Mesenchymal stem cell (in vitro differentiated cells and primary cell): ENCODE data around the gene CAMKMT.
"Not testable (repeated sequence)": the region's sequence is repeated elsewhere in the genome, so short reads cannot be mapped to it uniquely, and the experiment has no call there.

Experiments used
- DNase-seq: peaks from one replicate; pipeline ENCODE4 v3.0.0-alpha.2; 2013
- H2AFZ ChIP-seq: one replicate; pipeline ENCODE4 v1.6.1; 2013; ENCODE audit warnings: low read depth, mild to moderate bottlenecking, control low read depth, inconsistent platforms, low read length, moderate library complexity
- H2AK5ac ChIP-seq: 2 replicates; pipeline ENCODE4 v1.6.1; 2013; ENCODE audit warnings: low read length, moderate library complexity, mild to moderate bottlenecking, inconsistent platforms; ENCODE audit not compliant: severe bottlenecking
- H2BK120ac ChIP-seq: one replicate; pipeline ENCODE4 v1.6.1; 2013; ENCODE audit warnings: low read depth, mild to moderate bottlenecking, inconsistent platforms, low read length, moderate library complexity
- H2BK12ac ChIP-seq, 2 experiments: one replicate each; pipeline ENCODE4 v1.6.1; 2013; ENCODE audit warnings: inconsistent platforms in 2 of 2, low read length in 2 of 2, mild to moderate bottlenecking in 2 of 2, moderate library complexity in 2 of 2, control low read depth in 1 of 2
- H2BK15ac ChIP-seq: one replicate; pipeline ENCODE4 v1.6.1; 2013; ENCODE audit warnings: mild to moderate bottlenecking, low read depth, inconsistent platforms; ENCODE audit not compliant: poor library complexity, severe bottlenecking
- H2BK5ac ChIP-seq: 2 replicates; pipeline ENCODE4 v1.6.1; 2013; ENCODE audit warnings: low read depth, mild to moderate bottlenecking, low read length, control low read depth, inconsistent platforms; ENCODE audit not compliant: poor library complexity, severe bottlenecking
- H3K14ac ChIP-seq, 2 experiments: one replicate each; pipeline ENCODE4 v1.6.1; 2013; ENCODE audit warnings: inconsistent platforms in 2 of 2, low read length in 2 of 2, control low read depth in 1 of 2, mild to moderate bottlenecking in 1 of 2, moderate library complexity in 1 of 2
- H3K18ac ChIP-seq, 2 experiments: one replicate each; pipeline ENCODE4 v1.6.1; 2013; ENCODE audit warnings: inconsistent platforms in 2 of 2, low read length in 2 of 2, control low read depth in 1 of 2, low read depth in 1 of 2, mild to moderate bottlenecking in 1 of 2
- H3K23ac ChIP-seq, 2 experiments: one replicate each; pipeline ENCODE4 v1.6.1; 2013; ENCODE audit warnings: inconsistent platforms in 2 of 2, low read length in 2 of 2, mild to moderate bottlenecking in 2 of 2, moderate library complexity in 2 of 2, control low read depth in 1 of 2
- H3K27ac ChIP-seq: 2 replicates; pipeline ENCODE4 v1.5.1; 2013; ENCODE audit warnings: mild to moderate bottlenecking, moderate library complexity, low read length, control low read depth, inconsistent platforms; ENCODE audit not compliant: poor library complexity, severe bottlenecking
- H3K27me3 ChIP-seq, 2 experiments: 2 replicates each; pipeline versions ENCODE4 v1.6.1 to v1.7.0; 2013; ENCODE audit warnings: low read length in 2 of 2, mild to moderate bottlenecking in 2 of 2, moderate library complexity in 2 of 2, control low read depth in 1 of 2, inconsistent platforms in 1 of 2; ENCODE audit not compliant: control insufficient read depth in 1 of 2, insufficient read depth in 1 of 2
- H3K36me3 ChIP-seq, 2 experiments: 2 replicates each; pipeline versions ENCODE4 v1.6.1 to v1.7.0; 2013; ENCODE audit warnings: low read length in 2 of 2, control low read depth in 1 of 2, inconsistent platforms in 1 of 2, low read depth in 1 of 2, mild to moderate bottlenecking in 1 of 2; ENCODE audit not compliant: insufficient read depth in 2 of 2, control insufficient read depth in 1 of 2
- H3K4ac ChIP-seq, 2 experiments: one replicate each; pipeline ENCODE4 v1.6.1; 2013; ENCODE audit warnings: inconsistent platforms in 2 of 2, low read length in 2 of 2, mild to moderate bottlenecking in 2 of 2, moderate library complexity in 2 of 2, control low read depth in 1 of 2, low read depth in 1 of 2
- H3K4me1 ChIP-seq: 2 replicates; pipeline ENCODE4 v1.6.1; 2013; ENCODE audit warnings: low read depth, low read length, control low read depth; ENCODE audit not compliant: control insufficient read depth, insufficient read depth
- H3K4me2 ChIP-seq: 2 replicates; pipeline ENCODE4 v1.6.1; 2013; ENCODE audit warnings: low read length, mild to moderate bottlenecking, inconsistent platforms; ENCODE audit not compliant: poor library complexity, severe bottlenecking
- H3K4me3 ChIP-seq, 2 experiments: 2 replicates each; pipeline versions ENCODE4 v1.5.1 to v1.7.0; 2013; ENCODE audit warnings: low read length in 2 of 2, mild to moderate bottlenecking in 2 of 2, control low read depth in 1 of 2, low read depth in 1 of 2; ENCODE audit not compliant: insufficient read depth in 1 of 2
- H3K79me1 ChIP-seq: replicated peaks from 2 replicates; pipeline ENCODE4 v1.6.1; 2013; ENCODE audit warnings: mild to moderate bottlenecking, control low read depth, low read length, inconsistent platforms; ENCODE audit not compliant: poor library complexity, severe bottlenecking
- H3K9ac ChIP-seq: 2 replicates; pipeline ENCODE4 v1.7.0; 2013; ENCODE audit warnings: mild to moderate bottlenecking, low read length, moderate library complexity
- H3K9me3 ChIP-seq: 2 replicates; pipeline ENCODE4 v1.7.0; 2013; ENCODE audit warnings: mild to moderate bottlenecking, low read length; ENCODE audit not compliant: control insufficient read depth
- H4K8ac ChIP-seq: one replicate; pipeline ENCODE4 v1.6.1; 2013; ENCODE audit warnings: inconsistent platforms, mild to moderate bottlenecking, low read length, moderate library complexity
- H4K91ac ChIP-seq: one replicate; pipeline ENCODE4 v1.6.1; 2013; ENCODE audit warnings: mild to moderate bottlenecking, low read length, inconsistent platforms
- WGBS: methylation state at CpG from one replicate; pipeline ENCODE4 v1.1.7; 2013; ENCODE audit warnings: mixed read lengths; 5-methylcytosine and 5-hydroxymethylcytosine counted together

CAMKMT gene

GRCh38 chr2:44496130-44496529 lies 134.4 kb downstream of the CAMKMT start:
- Histone ChIP-seq H3K4me1 (no peaks in the 10 kb centered on the region), H3K4ac (no peak overlapping the region), H3K4me3 (no peak overlapping the region), H3K9ac (no peak overlapping the region), H2AK5ac (no peak overlapping the region), H3K9me3 (no peaks in the 10 kb centered on the region), H3K14ac (no peak overlapping the region), H3K79me1 (no peaks in the 10 kb centered on the region), H2AFZ (no peak overlapping the region), H4K91ac (no peak overlapping the region), H3K27ac (no peak overlapping the region), H4K8ac (no peak overlapping the region), H3K18ac (no peak overlapping the region), H3K36me3 (no peaks in the 10 kb centered on the region), H3K27me3 (no peaks in the 10 kb centered on the region), H3K23ac (no peak overlapping the region), H3K4me2 (no peak overlapping the region), H2BK12ac (no peak overlapping the region), H2BK5ac (no peak overlapping the region), H2BK15ac (no peak overlapping the region), H2BK120ac (no peak overlapping the region)
- no peak for DNase-seq
- WGBS: no CpG with 5 or more reads among the region's 3 CpGs

DNA sequence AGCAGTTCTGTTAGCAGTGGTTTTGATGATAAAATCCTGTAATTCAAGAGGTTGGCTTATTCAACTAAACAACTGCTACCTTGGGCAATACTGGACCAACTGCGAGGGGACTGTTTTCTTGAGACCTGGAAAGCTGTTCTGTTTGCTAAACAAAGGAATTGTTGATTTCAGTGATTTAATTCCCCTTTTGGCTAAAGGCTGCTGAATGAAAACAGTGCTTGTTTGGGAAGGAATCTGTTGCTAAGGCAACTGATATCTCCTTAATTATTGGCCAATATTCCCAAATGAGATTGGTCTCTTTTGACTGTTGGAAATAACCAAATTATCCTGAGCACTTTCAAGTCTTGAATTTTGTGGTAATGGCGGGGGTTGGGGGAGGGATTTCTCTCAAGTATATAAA lies 136.8 kb downstream of the CAMKMT start:
- Histone ChIP-seq H3K4me1 (no peaks in the 10 kb centered on the region), H2BK15ac (no peak overlapping the region), H2AK5ac (no peak overlapping the region), H3K79me1 (no peaks in the 10 kb centered on the region), H3K27me3 (no peaks in the 10 kb centered on the region), H3K4me2 (no peak overlapping the region), H2BK5ac (no peak overlapping the region), H3K9ac (no peak overlapping the region), H3K4me3 (no peak overlapping the region), H3K4ac (no peak overlapping the region), H2BK120ac (no peak overlapping the region), H3K14ac (no peak overlapping the region), H4K8ac (no peak overlapping the region), H3K23ac (no peak overlapping the region), H3K27ac (no peak overlapping the region), H2BK12ac (no peak overlapping the region), H3K9me3 (no peaks in the 10 kb centered on the region), H2AFZ (no peak overlapping the region), H3K36me3 (no peaks in the 10 kb centered on the region), H4K91ac (no peak overlapping the region), H3K18ac (no peak overlapping the region)
- DNase-seq: no peak
- 94% methylated on average over 2 of the region's 2 CpGs for WGBS

- not testable (repeated sequence) for H3K9ac ChIP-seq, H3K36me3 ChIP-seq, H3K27ac ChIP-seq, H4K91ac ChIP-seq, H2AK5ac ChIP-seq, H4K8ac ChIP-seq, H3K4me2 ChIP-seq, DNase-seq, H2BK120ac ChIP-seq, H3K4me3 ChIP-seq, H3K4ac ChIP-seq, H3K18ac ChIP-seq, H3K9me3 ChIP-seq, H3K23ac ChIP-seq, H2BK12ac ChIP-seq, H3K27me3 ChIP-seq, H2BK5ac ChIP-seq, H2AFZ ChIP-seq, H2BK15ac ChIP-seq, H3K4me1 ChIP-seq, H3K14ac ChIP-seq, H3K79me1 ChIP-seq
- 99% methylated on average over 6 of the region's 7 CpGs for WGBS
Measured at GRCh38 chr2:44505664-44506063, 143.9 kb downstream of the CAMKMT start.

DNA sequence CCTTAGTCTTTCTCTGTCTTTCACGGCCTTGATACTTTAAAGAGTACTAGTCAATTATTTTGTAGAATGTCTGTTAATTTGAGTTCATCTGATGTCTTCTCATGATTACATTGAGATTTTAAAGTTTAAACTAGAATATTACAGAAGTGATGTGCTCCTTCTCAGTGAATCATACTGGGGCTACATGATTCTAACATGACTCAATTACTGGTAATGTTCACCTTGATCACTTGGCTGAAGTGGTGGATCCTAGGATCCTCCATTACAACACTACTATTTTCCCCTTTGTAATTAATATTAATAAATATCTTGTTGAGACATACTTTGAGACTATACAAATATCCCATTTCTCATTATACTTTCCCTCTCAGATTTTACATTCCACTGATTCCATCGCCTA lies 148.5 kb downstream of the CAMKMT start:
- Histone ChIP-seq H2BK15ac (no peak overlapping the region), H3K27me3 (no peaks in the 10 kb centered on the region), H2AK5ac (no peak overlapping the region), H2AFZ (no peak overlapping the region), H2BK12ac (no peak overlapping the region), H3K36me3 (no peaks in the 10 kb centered on the region), H3K4me3 (no peak overlapping the region), H3K18ac (no peak overlapping the region), H3K4ac (no peak overlapping the region), H3K79me1 (peaks cover 2% of the 10 kb centered on the region), H3K9ac (no peak overlapping the region), H2BK120ac (no peak overlapping the region), H3K4me1 (no peaks in the 10 kb centered on the region), H3K27ac (no peak overlapping the region), H2BK5ac (no peak overlapping the region), H3K9me3 (no peaks in the 10 kb centered on the region), H3K14ac (no peak overlapping the region), H3K23ac (no peak overlapping the region), H4K8ac (no peak overlapping the region), H3K4me2 (no peak overlapping the region), H4K91ac (no peak overlapping the region)
- DNase-seq: no peak
- 100% methylated on average over 2 of the region's 2 CpGs for WGBS
